CD14-positive monocyte (primary cell): ENCODE results near the gene NFATC2IP. TPM values are rescaled to one million over a fixed set of nuclear protein-coding genes. Genes with fewer than 3 reads are reported as not detected.
A peak's percentile ranks its signal among the peaks of the same experiment; 100 is the strongest.

Source experiments
- DNase-seq, 3 donors: peaks; one replicate each; pipeline ENCODE4 v3.0.0-alpha.2; 2011 to 2022
- H2AFZ ChIP-seq: 2 replicates; pipeline ENCODE4 v1.6.0; 2012; ENCODE audit warnings: mild to moderate bottlenecking, low read depth, low read length, inconsistent platforms; ENCODE audit not compliant: insufficient read depth, poor library complexity, severe bottlenecking
- H3K27ac ChIP-seq, 2 donors: 1 replicate in 1 of 2; 2 replicates in 1 of 2; pipeline ENCODE4 v1.5.1; 2012 to 2013; ENCODE audit warnings: low read length in 2 of 2, control low read depth in 1 of 2, inconsistent platforms in 1 of 2, low read depth in 1 of 2, mild to moderate bottlenecking in 1 of 2
- H3K27me3 ChIP-seq, 2 donors: one replicate each; pipeline versions ENCODE4 v1.6.0 to v1.6.1; 2011 to 2013; ENCODE audit warnings: low read length in 2 of 2; ENCODE audit not compliant: control insufficient read depth in 2 of 2, insufficient read depth in 2 of 2
- H3K36me3 ChIP-seq, 2 donors: replicated peaks in 1 of 2; 1 replicate in 1 of 2; 2 replicates in 1 of 2; pipeline versions ENCODE4 v1.5.1 to v1.6.1; 2012 to 2013; ENCODE audit warnings: low read length in 2 of 2, control low read depth in 1 of 2, inconsistent platforms in 1 of 2, mild to moderate bottlenecking in 1 of 2; ENCODE audit not compliant: insufficient read depth in 2 of 2, control insufficient read depth in 1 of 2
- H3K4me1 ChIP-seq, 2 donors: 1 replicate in 1 of 2; 2 replicates in 1 of 2; pipeline versions ENCODE4 v1.5.1 to v1.6.1; 2012 to 2013; ENCODE audit warnings: low read length in 2 of 2, control low read depth in 1 of 2, inconsistent platforms in 1 of 2, mild to moderate bottlenecking in 1 of 2, moderate library complexity in 1 of 2; ENCODE audit not compliant: insufficient read depth in 2 of 2, control insufficient read depth in 1 of 2
- H3K4me2 ChIP-seq: replicated peaks from 2 replicates; pipeline ENCODE3; 2012; ENCODE audit warnings: low read length, moderate library complexity, mild to moderate bottlenecking; ENCODE audit not compliant: poor library complexity, severe bottlenecking; ENCODE audit errors: extremely low read depth
- H3K4me3 ChIP-seq, 3 experiments: fragments of 200-600 bp in 1 of 3; sonication (generic) in 1 of 3; replicated peaks in 1 of 3; 1 replicate in 2 of 3; 2 replicates in 1 of 3; pipeline ENCODE4 v1.5.1; 2011 to 2013; ENCODE audit warnings: low read length in 3 of 3, mild to moderate bottlenecking in 3 of 3, control low read depth in 2 of 3, low read depth in 2 of 3, inconsistent platforms in 1 of 3, moderate library complexity in 1 of 3
- H3K79me2 ChIP-seq: 2 replicates; pipeline ENCODE4 v1.6.0; 2012; ENCODE audit warnings: mild to moderate bottlenecking, control low read depth, inconsistent platforms, low read length, moderate library complexity; ENCODE audit not compliant: insufficient read depth
- H3K9ac ChIP-seq: 2 replicates; pipeline ENCODE4 v1.6.0; 2017; ENCODE audit warnings: low read length, mild to moderate bottlenecking; ENCODE audit not compliant: insufficient read depth, poor library complexity, severe bottlenecking
- H3K9me3 ChIP-seq, 2 donors: replicated peaks in 1 of 2; 1 replicate in 1 of 2; 2 replicates in 1 of 2; pipeline versions ENCODE4 v1.5.1 to v1.6.1; 2012 to 2013; ENCODE audit warnings: low read length in 2 of 2, control low read depth in 1 of 2; ENCODE audit not compliant: control insufficient read depth in 1 of 2, insufficient read depth in 1 of 2
- H4K20me1 ChIP-seq: 2 replicates; pipeline ENCODE4 v1.6.0; 2012; ENCODE audit warnings: mild to moderate bottlenecking, low read length, control low read depth, moderate library complexity; ENCODE audit not compliant: insufficient read depth
- H3K27ac Mint-ChIP-seq, 7 donors: one replicate each; pipeline ENCODE4 v1.8.0; 2020; ENCODE audit warnings: mild to moderate bottlenecking in 7 of 7, mixed read lengths in 7 of 7, moderate library complexity in 6 of 7, inconsistent platforms in 2 of 7
- H3K27me3 Mint-ChIP-seq, 3 donors: one replicate each; pipeline ENCODE4 v1.8.0; 2021 to 2022; ENCODE audit warnings: low read depth in 3 of 3, mild to moderate bottlenecking in 3 of 3, mixed read lengths in 3 of 3, moderate library complexity in 3 of 3, inconsistent platforms in 1 of 3
- H3K36me3 Mint-ChIP-seq, 2 donors: one replicate each; pipeline ENCODE4 v1.8.0; 2020; ENCODE audit warnings: mixed read lengths in 2 of 2, inconsistent platforms in 1 of 2, mild to moderate bottlenecking in 1 of 2
- H3K4me1 Mint-ChIP-seq: one replicate; pipeline ENCODE4 v1.8.0; 2020; ENCODE audit warnings: mild to moderate bottlenecking, mixed read lengths
- H3K4me3 Mint-ChIP-seq, 2 donors: one replicate each; pipeline ENCODE4 v1.8.0; 2020; ENCODE audit warnings: mild to moderate bottlenecking in 2 of 2, mixed read lengths in 2 of 2, moderate library complexity in 1 of 2
- H3K9me3 Mint-ChIP-seq, 7 donors: one replicate each; pipeline ENCODE4 v1.8.0; 2020 to 2022; ENCODE audit warnings: mixed read lengths in 7 of 7, mild to moderate bottlenecking in 6 of 7, moderate library complexity in 6 of 7, inconsistent platforms in 2 of 7
- WGBS: methylation state at CpG from one replicate; pipeline ENCODE4 v1.1.5; 2013; ENCODE audit warnings: missing lambda C conversion rate; ENCODE audit not compliant: insufficient coverage; 5-methylcytosine and 5-hydroxymethylcytosine counted together
- intact Hi-C, 2 donors: fragments of 100-400 bp; cut with micrococcal nuclease; formaldehyde crosslinking; loops; one replicate each; pipeline versions ENCODE4 v1.15.0 to v1.15.1; 2023
- polyA plus RNA-seq, 3 donors: library from polyadenylated mRNA; depleted of rRNA in 1 of 3; unstranded in 2 of 3; stranded (reverse) in 1 of 3; fragments of 300-500 nt in 2 of 3; fragments of >200 nt in 1 of 3; fragmentation: Illumina TruSeq in 2 of 3; gene quantifications; 1 replicate in 2 of 3; 2 replicates in 1 of 3; pipeline ENCODE4 v1.2.3, GENCODE V29; 2012 to 2021
- TF ChIP-seq, protein P1 (sequence below): fragments of 200-600 bp; IDR thresholded peaks from one replicate; pipeline ENCODE4 v1.8.0; 2022; ENCODE audit warnings: antibody characterized with exemption, mild to moderate bottlenecking

Gene NFATC2IP
- polyA plus RNA-seq, 3 donors = 17.5 to 125 (median 18.4) TPM

DNA sequence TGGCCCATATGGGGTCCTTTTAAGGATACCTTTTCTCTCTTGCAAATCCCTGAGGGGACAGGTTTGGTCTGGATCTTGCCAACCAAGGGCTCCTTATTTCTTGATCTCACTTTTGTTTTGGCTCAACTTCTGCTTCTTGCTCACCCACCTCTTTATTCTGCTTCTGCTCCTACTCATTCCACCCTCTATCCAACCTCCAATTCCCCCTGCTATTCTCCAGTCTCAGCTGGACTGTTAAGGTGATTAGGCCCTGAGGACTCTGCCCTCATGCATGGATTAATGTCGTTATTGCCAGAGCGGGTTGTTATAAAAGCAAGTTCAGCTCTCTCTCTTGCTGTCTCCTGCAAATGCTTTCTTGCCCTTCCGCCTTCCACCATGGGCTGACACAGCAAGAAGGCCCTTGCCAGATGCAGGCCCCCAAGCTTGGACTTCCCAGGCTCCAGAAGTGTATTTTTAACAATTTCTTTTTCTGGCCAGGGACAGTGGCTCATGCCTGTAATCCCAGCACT lies 63.9 kb downstream of the NFATC2IP start:
- Histone ChIP-seq H2AFZ (no peak overlapping the region), H3K27ac (peak overlapping the region; percentile 88 to 93), H3K27me3 (no peaks in the 10 kb centered on the region), H3K9me3 (peaks cover 0 to 2% of the 10 kb centered on the region in 2 donors), H3K79me2 (no peaks in the 10 kb centered on the region), H3K4me1 (peaks cover 53 to 58% of the 10 kb centered on the region in 2 donors), H3K36me3 (no peaks in the 10 kb centered on the region), H3K4me3 (no peak overlapping the region), H4K20me1 (no peaks in the 10 kb centered on the region), H3K4me2 (no peak overlapping the region), H3K9ac (no peak overlapping the region)
- DNase-seq = peak in 1 of 3 donors; percentile 25
- peaks cover 0 to 11% (median 7%) of the 10 kb centered on the region in 7 donors for H3K9me3 Mint-ChIP-seq
- peak overlapping the region; percentile 85 to 96 (median 94) for H3K27ac Mint-ChIP-seq
- peaks cover 44% of the 10 kb centered on the region for H3K4me1 Mint-ChIP-seq
- H3K27me3 Mint-ChIP-seq = peaks cover 0 to 3% (median 0%) of the 10 kb centered on the region in 3 donors
- intact Hi-C loops = no loop called here
- peaks cover 0 to 7% of the 10 kb centered on the region in 2 donors for H3K36me3 Mint-ChIP-seq
- peak overlapping the region; percentile 10 to 18 for H3K4me3 Mint-ChIP-seq
- 89% methylated on average over 3 of the region's 3 CpGs for WGBS
- TF ChIP-seq, protein P1, sequence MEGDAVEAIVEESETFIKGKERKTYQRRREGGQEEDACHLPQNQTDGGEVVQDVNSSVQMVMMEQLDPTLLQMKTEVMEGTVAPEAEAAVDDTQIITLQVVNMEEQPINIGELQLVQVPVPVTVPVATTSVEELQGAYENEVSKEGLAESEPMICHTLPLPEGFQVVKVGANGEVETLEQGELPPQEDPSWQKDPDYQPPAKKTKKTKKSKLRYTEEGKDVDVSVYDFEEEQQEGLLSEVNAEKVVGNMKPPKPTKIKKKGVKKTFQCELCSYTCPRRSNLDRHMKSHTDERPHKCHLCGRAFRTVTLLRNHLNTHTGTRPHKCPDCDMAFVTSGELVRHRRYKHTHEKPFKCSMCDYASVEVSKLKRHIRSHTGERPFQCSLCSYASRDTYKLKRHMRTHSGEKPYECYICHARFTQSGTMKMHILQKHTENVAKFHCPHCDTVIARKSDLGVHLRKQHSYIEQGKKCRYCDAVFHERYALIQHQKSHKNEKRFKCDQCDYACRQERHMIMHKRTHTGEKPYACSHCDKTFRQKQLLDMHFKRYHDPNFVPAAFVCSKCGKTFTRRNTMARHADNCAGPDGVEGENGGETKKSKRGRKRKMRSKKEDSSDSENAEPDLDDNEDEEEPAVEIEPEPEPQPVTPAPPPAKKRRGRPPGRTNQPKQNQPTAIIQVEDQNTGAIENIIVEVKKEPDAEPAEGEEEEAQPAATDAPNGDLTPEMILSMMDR = no peak

Other genes starting within 250 kb of the NFATC2IP start
- gene EIF3C, start 239.5 kb upstream of the NFATC2IP start, polyA plus RNA-seq = 100 to 1,000 TPM; 120 to 187 (median 170) TPM
- gene NPIPB9, start 199.2 kb upstream of the NFATC2IP start, polyA plus RNA-seq = 1 to 10 TPM in 1 of 3 donors, not detected in 2; 1.4 TPM
- 100 to 1,000 TPM in 1 of 3 donors, 10 to 100 TPM in 1, 1 to 10 TPM in 1; 4.8 to 118 (median 10.2) TPM for gene ATXN2L, start 127.9 kb upstream of the NFATC2IP start, polyA plus RNA-seq
- gene TUFM, start 104.6 kb upstream of the NFATC2IP start, polyA plus RNA-seq = 100 to 1,000 TPM; 146 to 157 (median 148) TPM
- 10 to 100 TPM in 1 of 3 donors, 1 to 10 TPM in 1, under 1 TPM in 1; 0.93 to 55.9 (median 1.1) TPM for gene SH2B1, start 87.1 kb upstream of the NFATC2IP start, polyA plus RNA-seq
- gene ATP2A1, start 72.4 kb upstream of the NFATC2IP start, polyA plus RNA-seq = under 1 TPM in 1 of 3 donors, not detected in 2; 0.57 TPM
- 10 to 100 TPM in 1 of 3 donors, 1 to 10 TPM in 2; 1.9 to 21.6 (median 2.5) TPM for gene RABEP2, start 25.7 kb upstream of the NFATC2IP start, polyA plus RNA-seq
- gene CD19, start 19.0 kb upstream of the NFATC2IP start, polyA plus RNA-seq = under 1 TPM; 0.28 to 0.75 (median 0.65) TPM
- gene SPNS1, start 23.8 kb downstream of the NFATC2IP start, polyA plus RNA-seq = 100 to 1,000 TPM in 1 of 3 donors, 10 to 100 TPM in 2; 93.4 to 104 (median 97.2) TPM
- 10 to 100 TPM in 1 of 3 donors, 1 to 10 TPM in 2; 1.5 to 25.2 (median 1.9) TPM for gene LAT, start 34.1 kb downstream of the NFATC2IP start, polyA plus RNA-seq